ENCODE data around the gene CCDC187. TPM values are rescaled to one million over a fixed set of nuclear protein-coding genes. Genes with fewer than 3 reads are reported as not detected.

CCDC187 gene
- total RNA-seq, 1 donor from 2014 or later, result 0.47 TPM

DNA sequence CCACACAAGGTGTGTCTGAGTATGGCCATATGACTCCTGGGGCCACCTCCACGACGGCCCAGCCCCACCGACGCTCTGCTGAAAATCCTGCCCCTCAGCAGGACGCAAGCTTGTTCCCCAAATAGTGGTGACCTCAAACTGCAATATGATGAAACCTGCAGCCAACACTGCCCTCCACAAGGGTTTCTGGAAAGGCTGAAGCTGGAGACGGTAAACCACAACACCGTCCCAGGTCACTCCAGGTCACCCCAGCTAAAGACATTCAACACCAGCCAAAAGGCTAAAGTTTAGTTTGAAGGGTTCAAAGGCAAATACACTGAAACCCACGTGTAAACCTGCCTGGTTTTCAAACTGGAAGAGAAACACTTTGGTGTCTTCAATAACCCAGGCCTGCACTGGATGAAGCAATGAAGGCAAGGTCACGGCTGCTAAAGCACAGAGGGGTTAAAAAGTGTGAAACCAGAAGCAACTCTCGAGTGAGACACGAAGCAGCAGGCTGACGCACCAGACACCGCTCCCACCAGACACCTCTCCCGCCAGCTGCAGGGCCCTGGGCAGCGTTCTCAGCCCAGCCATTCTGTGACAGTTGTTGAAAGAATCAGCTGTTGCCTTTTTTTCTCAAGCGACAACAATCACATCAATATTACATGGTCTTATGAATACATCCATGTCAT, 97.2 kb downstream of the CCDC187 start:
- Mint-ChIP-seq H3K36me3 (peaks cover 9% of the 10 kb centered on the region), H3K9me3 (no peaks in the 10 kb centered on the region), H3K4me3 (no peak overlapping the region), H3K27ac (no peak overlapping the region), H3K4me1 (no peaks in the 10 kb centered on the region), H3K27me3 (ENCODE audit: low read depth) (peaks cover 40% of the 10 kb centered on the region)
- TF ChIP-seq, protein P1, sequence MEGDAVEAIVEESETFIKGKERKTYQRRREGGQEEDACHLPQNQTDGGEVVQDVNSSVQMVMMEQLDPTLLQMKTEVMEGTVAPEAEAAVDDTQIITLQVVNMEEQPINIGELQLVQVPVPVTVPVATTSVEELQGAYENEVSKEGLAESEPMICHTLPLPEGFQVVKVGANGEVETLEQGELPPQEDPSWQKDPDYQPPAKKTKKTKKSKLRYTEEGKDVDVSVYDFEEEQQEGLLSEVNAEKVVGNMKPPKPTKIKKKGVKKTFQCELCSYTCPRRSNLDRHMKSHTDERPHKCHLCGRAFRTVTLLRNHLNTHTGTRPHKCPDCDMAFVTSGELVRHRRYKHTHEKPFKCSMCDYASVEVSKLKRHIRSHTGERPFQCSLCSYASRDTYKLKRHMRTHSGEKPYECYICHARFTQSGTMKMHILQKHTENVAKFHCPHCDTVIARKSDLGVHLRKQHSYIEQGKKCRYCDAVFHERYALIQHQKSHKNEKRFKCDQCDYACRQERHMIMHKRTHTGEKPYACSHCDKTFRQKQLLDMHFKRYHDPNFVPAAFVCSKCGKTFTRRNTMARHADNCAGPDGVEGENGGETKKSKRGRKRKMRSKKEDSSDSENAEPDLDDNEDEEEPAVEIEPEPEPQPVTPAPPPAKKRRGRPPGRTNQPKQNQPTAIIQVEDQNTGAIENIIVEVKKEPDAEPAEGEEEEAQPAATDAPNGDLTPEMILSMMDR (IDR thresholded peaks at IDR 0.05; ENCODE audit: unreplicated experiment), result no peak
- DNase-seq (ENCODE audit: low spot score in 2 of 2, unreplicated experiment in 2 of 2), result no peak

GRCh38 chr9:136205707-136205992, 98.2 kb downstream of the CCDC187 start:
- H3K4me1 Mint-ChIP-seq, result no peaks in the 10 kb centered on the region
- no peak overlapping the region for H3K27ac Mint-ChIP-seq
- H3K27me3 Mint-ChIP-seq (ENCODE audit: low read depth), result peaks cover 50% of the 10 kb centered on the region
- TF ChIP-seq, protein P1 (IDR thresholded peaks at IDR 0.05; ENCODE audit: unreplicated experiment), result no peak
- H3K36me3 Mint-ChIP-seq, result peaks cover 9% of the 10 kb centered on the region
- no peak overlapping the region for H3K4me3 Mint-ChIP-seq
- DNase-seq (ENCODE audit: low spot score in 2 of 2, unreplicated experiment in 2 of 2), result no peak
- H3K9me3 Mint-ChIP-seq, result no peaks in the 10 kb centered on the region

- Mint-ChIP-seq H3K27ac (no peak within 1 kb of the TSS), H3K27me3 (ENCODE audit: low read depth) (peaks cover 56% of the 10 kb centered on the region), H3K36me3 (peaks cover 9% of the 10 kb centered on the region), H3K9me3 (no peaks in the 10 kb centered on the region), H3K4me3 (no peak within 1 kb of the TSS), H3K4me1 (no peaks in the 10 kb centered on the region)
- DNase-seq (ENCODE audit: low spot score in 2 of 2, unreplicated experiment in 2 of 2), result peak; percentile 63 to 73
- TF ChIP-seq, protein P1 (IDR thresholded peaks at IDR 0.05; ENCODE audit: unreplicated experiment), result no peak
These were observed 98.8 kb downstream of the CCDC187 start, which contains the start of gene LHX3 for GRCh38 chr9:136204838-136205706. Gene LHX3, minus strand, starts transcription at chr9:136205128. Its CDS starts 116 bp downstream, at chr9:136205012.

GRCh38 chr9:136204145-136204805, 99.6 kb downstream of the CCDC187 start:
- no peak for DNase-seq (ENCODE audit: low spot score in 2 of 2, unreplicated experiment in 2 of 2)
- H3K27ac Mint-ChIP-seq, result no peak overlapping the region
- H3K4me3 Mint-ChIP-seq, result no peak overlapping the region
- peaks cover 9% of the 10 kb centered on the region for H3K36me3 Mint-ChIP-seq
- TF ChIP-seq, protein P1 (IDR thresholded peaks at IDR 0.05; ENCODE audit: unreplicated experiment), result no peak
- peaks cover 63% of the 10 kb centered on the region for H3K27me3 Mint-ChIP-seq (ENCODE audit: low read depth)
- H3K9me3 Mint-ChIP-seq, result no peaks in the 10 kb centered on the region
- no peaks in the 10 kb centered on the region for H3K4me1 Mint-ChIP-seq

GRCh38 chr9:136203408-136204144, 100.3 kb downstream of the CCDC187 start:
- Mint-ChIP-seq H3K36me3 (peaks cover 9% of the 10 kb centered on the region), H3K4me1 (no peaks in the 10 kb centered on the region), H3K27ac (no peak overlapping the region), H3K27me3 (ENCODE audit: low read depth) (peaks cover 66% of the 10 kb centered on the region), H3K9me3 (no peaks in the 10 kb centered on the region), H3K4me3 (no peak overlapping the region)
- TF ChIP-seq, protein P1 (IDR thresholded peaks at IDR 0.05; ENCODE audit: unreplicated experiment), result no peak
- DNase-seq (ENCODE audit: low spot score in 2 of 2, unreplicated experiment in 2 of 2), result no peak

Measured in mesothelial cell of epicardium (in vitro differentiated cells).